HG02798 (cell line): ENCODE results near the gene ACTRT2.

Experiments
- ATAC-seq: cut with Tn5 transposase; IDR thresholded peaks from one replicate; pipeline ENCODE4 v1.9.1; 2021; ENCODE audit warnings: mild to moderate bottlenecking; ENCODE audit not compliant: unreplicated experiment, poor library complexity

The ACTRT2 gene

GRCh38 chr1:3064901-3065300, 43.6 kb downstream of the ACTRT2 start:
- ATAC-seq: no peak

DNA sequence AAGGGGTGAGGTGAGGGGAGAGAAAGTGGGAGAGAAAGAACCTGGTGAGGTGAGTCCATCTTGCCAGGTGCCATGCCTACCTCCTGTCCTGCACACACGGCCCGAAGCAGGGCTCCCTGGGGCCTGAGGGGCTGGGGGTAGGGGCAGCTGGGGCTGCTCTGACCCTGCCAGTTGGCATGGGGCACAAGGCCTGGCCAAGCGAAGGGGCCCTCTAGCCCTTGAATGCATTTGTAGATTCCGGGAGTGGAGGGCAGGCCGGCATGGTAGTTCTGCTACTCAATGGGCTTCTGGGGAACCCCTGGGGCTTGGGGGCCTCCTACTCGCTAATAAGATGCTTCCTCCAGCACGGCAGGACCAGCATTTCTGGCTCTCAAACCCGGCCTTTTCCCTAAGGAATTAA, 44.1 kb downstream of the ACTRT2 start:
- no peak for ATAC-seq

DNA sequence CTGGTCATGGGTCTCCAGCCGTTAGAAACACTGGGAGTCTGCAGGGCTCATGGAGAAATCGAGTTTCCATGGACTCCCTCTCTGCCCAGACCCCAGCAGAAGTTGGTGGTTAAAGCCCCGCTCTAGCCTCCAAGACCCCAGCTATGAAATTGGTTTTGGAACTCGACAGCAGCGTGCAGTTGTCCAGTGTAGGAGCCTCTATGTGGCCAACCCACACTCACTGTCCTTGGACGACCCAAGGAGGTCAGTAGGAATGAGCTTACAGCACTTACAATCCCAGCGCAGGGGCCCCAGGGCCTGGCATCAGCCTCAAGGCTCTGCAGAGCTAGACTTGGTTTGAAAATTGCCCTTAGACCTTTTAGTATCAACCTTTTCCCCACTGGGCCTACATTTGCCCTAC, 44.5 kb downstream of the ACTRT2 start:
- ATAC-seq: no peak

GRCh38 chr1:3066250-3066711, 45.0 kb downstream of the ACTRT2 start:
- ATAC-seq: no peak

DNA sequence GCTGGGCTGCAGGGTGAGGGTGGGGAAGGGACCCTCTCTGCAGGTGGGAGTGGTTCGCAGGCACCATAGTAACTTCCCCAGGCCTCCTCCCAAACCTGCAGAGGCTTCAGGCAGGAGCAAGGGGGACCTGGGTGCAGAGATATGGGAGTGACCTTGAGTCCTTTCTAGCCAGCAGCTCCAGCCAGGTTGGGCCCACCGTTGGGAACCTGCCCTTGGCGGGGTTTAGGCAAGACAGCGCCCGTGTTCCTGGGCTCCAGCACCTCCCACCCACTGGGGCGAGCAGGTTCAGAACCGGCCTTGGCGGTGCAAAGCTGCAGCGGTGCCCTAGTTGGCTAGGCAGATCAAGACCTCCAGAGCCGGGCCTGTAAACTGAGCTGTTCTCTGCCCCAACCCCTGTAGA, 45.6 kb downstream of the ACTRT2 start:
- no peak for ATAC-seq

GRCh38 chr1:3067301-3067670, 46.0 kb downstream of the ACTRT2 start:
- ATAC-seq: no peak

DNA sequence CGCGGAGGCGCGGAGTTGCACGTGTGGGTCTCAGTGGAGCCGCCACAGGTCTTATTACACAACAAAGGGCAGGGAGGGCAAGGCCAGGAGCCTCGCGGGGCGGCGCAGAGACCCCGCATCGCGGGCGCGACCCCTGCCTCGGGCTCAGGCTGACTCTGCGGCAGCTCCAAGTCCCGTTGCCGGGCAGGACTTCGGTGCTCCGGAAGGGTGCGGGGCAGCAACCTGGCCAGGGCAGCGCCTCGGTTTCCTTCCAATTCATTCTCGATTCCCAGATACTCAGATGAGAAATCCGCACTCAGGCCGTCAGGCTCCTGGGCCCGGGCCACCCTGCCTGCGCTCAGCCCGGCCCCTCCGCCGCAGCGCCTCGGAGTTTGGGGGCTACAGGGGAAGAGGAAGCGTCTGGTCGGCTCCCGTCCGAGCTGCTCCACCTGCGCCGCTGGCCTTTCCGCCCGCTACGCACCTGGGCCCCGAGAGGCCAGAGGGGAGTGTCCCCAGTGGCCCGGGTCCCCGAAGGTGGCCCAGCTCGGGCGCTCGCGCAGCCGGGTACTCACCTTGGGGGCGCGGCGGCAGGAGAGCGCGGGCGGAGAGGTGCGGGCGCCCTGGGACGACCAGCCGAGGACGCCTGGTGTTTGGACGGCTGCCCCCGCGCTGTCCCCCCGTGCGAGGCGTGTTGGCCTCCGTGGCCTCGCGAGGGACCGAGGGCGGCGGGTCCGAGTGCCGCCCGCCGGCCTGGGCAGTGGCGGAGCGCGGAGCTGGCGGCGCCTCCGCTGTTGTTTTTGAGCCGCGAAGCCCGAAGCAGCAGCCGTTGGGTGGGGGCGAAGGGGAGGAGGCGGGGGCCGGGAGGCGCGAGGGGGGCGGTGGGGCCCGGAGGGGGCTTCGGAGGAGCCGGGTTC, 46.6 kb downstream of the ACTRT2 start:
- no peak for ATAC-seq

- ATAC-seq: no peak
Measured at GRCh38 chr1:3068564-3069431, 47.5 kb downstream of the ACTRT2 start, which contains the start of gene PRDM16. Gene PRDM16 (plus strand): TSS chr1:3069203. CDS start chr1:3069260, 57 bp downstream.

- no peak for ATAC-seq
Measured at GRCh38 chr1:3069491-3070308, 48.4 kb downstream of the ACTRT2 start.

DNA sequence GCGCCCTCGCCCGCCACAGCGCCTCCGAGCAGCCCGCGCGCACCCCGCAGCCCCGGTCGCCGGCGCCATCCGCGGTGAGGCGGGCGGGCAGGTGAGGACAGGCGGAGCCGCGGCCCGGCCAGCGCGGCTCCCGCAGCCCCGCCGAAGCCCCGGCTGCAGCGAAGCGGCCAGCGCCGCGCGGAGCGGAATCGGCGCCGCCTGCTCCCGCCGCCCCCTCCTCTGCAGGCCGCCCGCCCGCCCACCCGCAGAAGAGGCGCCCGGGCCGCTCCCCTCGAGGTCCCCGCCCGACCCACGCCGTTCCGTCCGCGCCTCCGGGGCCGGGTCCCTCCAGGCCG, 49.0 kb downstream of the ACTRT2 start:
- ATAC-seq: no peak

DNA sequence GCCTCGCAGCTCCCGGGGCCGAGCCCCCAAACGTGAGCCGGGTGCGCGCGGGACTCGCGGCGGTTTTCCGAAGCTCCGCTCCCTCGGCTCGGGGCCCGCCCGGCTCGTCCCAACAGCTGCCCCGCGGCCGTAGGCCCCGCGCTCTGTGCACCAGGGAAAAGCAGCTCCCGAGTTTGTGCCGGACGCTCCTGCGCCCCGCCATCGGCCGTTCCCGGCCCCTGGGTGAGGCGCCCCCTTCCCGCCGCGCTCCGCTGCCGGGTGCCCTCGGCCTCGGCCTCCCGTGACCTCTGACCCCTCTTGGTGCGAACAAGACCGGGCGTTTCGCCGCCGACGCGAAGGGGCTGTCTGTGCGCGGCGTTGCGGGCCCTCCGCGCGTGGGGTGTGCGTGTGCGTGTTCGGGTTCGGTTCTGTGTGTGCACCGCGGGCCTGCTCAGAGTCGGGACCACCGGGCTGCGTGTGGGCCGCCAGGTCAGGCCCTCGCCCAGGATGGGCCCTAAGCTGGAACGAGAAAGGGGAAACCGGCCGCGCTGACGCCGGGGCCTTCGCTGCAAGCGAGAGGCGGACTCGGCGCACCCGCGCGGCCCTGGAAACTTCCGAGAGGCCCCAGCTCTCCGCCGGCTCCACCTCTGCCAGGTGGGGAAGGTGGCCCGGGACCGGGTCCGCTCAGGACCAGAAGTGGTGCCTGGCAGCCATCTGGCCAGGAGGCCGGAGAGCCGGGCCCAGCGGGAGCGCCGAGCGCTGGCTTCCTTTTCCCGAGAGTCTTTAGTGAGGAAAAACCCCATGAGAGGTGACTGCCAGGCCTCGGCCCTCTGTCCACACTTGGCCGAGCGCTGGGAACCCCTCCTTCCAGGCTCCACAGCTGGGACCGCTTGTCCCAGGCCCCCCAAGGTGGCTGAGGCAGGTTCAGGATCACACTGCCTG, 49.6 kb downstream of the ACTRT2 start:
- no peak for ATAC-seq

DNA sequence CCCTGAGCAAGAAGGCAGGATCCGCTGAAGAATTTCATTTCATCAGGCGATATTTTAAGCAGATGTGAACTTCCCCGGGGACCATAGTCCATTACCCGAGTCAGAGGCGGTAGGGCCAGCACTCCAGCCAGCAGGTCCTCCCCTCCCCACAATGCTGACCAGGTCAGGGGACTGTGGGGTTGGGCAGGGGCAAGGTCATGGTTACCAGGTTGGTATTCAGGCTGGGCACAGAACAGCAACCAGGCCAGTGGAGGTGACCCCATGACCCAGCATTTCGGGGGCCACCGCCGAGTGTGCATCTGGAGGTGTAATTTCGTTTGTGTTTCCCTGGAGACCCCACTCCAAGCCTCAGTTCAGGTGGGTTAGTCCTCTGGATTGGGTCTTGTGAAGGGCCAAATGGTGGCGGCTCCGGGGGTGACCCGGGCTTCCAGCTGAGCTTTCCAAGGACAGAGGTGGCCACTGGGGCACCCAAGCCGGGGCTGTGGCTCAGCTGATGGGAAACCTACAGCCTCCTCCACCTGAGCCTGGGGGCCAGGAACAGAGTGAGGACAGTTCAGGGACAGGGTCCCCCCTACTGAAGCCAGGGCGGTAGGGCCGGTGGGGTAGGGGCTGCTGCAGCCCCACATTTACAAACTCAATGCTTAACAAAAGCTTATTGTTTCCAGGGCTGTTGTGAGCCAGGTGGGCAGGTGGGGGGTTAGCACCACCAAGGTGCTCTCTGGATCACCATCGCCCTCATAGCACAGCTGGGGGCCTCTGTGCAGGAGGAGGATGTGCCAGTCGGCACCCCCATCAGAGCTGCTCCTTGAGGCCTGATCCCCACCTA, 50.5 kb downstream of the ACTRT2 start:
- no peak for ATAC-seq
